Thyroid gland (tissue), 4 donors: ENCODE results near the gene PSMC5.
"Not testable (repeated sequence)": the region's sequence is repeated elsewhere in the genome, so short reads cannot be mapped to it uniquely, and the experiment has no call there.

ENCODE experiments used
- POLR2A ChIP-seq, 2 donors: fragments of 450-650 bp; IDR thresholded peaks; one replicate each; pipeline ENCODE4 v1.6.1; 2017; ENCODE audit warnings: antibody characterized with exemption in 2 of 2, mild to moderate bottlenecking in 2 of 2, moderate library complexity in 1 of 2
- TF ChIP-seq, protein P1 (sequence below), 6 experiments: fragments of 200-600 bp in 3 of 6; fragments of 450-650 bp in 3 of 6; sonication (generic) in 3 of 6; IDR thresholded peaks; one replicate each; pipeline ENCODE4 v1.5.1; 2016 to 2019; ENCODE audit warnings: antibody characterized with exemption in 6 of 6, mild to moderate bottlenecking in 2 of 6, inconsistent platforms in 1 of 6, moderate library complexity in 1 of 6

DNA sequence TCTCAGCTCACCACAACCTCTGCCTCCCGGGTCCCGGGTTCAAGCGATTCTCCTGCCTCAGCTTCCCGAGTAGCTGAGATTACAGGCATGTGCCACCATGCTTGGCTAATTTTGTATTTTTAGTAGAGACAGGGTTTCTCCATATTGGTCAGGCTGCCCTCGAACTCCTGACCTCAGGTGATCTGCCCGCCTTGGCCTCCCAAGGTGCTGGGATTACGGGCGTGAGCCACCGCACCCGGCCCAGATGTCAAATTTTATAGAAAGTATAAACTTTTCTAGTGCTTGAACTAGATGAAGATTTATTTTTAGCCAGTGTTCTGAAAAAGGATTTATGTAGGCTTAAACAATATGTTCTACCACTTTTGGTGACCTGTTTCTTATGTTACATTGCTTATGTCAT lies 30.9 kb upstream of the PSMC5 start:
- TF ChIP-seq, protein P1, sequence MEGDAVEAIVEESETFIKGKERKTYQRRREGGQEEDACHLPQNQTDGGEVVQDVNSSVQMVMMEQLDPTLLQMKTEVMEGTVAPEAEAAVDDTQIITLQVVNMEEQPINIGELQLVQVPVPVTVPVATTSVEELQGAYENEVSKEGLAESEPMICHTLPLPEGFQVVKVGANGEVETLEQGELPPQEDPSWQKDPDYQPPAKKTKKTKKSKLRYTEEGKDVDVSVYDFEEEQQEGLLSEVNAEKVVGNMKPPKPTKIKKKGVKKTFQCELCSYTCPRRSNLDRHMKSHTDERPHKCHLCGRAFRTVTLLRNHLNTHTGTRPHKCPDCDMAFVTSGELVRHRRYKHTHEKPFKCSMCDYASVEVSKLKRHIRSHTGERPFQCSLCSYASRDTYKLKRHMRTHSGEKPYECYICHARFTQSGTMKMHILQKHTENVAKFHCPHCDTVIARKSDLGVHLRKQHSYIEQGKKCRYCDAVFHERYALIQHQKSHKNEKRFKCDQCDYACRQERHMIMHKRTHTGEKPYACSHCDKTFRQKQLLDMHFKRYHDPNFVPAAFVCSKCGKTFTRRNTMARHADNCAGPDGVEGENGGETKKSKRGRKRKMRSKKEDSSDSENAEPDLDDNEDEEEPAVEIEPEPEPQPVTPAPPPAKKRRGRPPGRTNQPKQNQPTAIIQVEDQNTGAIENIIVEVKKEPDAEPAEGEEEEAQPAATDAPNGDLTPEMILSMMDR (IDR thresholded peaks at IDR 0.05) = not testable (repeated sequence)
- TF ChIP-seq POLR2A (IDR thresholded peaks at IDR 0.05) = not testable (repeated sequence)
